H9 (cell line): ENCODE measurements around the gene GRIA4. TPM values are rescaled to one million over a fixed set of nuclear protein-coding genes. Genes with fewer than 3 reads are reported as not detected.

ENCODE experiments used
- DNase-seq: peaks from one replicate; pipeline ENCODE4 v3.0.0-alpha.2; 2017
- H2AFZ ChIP-seq: one replicate; pipeline ENCODE4 v1.6.1; 2013; ENCODE audit warnings: mild to moderate bottlenecking, low read length, control low read depth, moderate library complexity
- H2AK5ac ChIP-seq: 2 replicates; pipeline ENCODE4 v1.6.1; 2013; ENCODE audit warnings: low read length, control low read depth, mixed read lengths; ENCODE audit not compliant: insufficient read length
- H2BK120ac ChIP-seq: one replicate; pipeline ENCODE4 v1.6.1; 2013; ENCODE audit warnings: low read depth, mild to moderate bottlenecking, low read length, control low read depth, inconsistent platforms; ENCODE audit not compliant: poor library complexity, severe bottlenecking
- H2BK12ac ChIP-seq: 2 replicates; pipeline ENCODE4 v1.6.1; 2013; ENCODE audit warnings: low read length, control low read depth, mixed read lengths, low read depth; ENCODE audit not compliant: insufficient read length
- H2BK15ac ChIP-seq: 2 replicates; pipeline ENCODE4 v1.6.1; 2013; ENCODE audit warnings: low read depth, low read length, control low read depth
- H2BK20ac ChIP-seq: one replicate; pipeline ENCODE4 v1.6.1; 2013; ENCODE audit warnings: low read depth, mild to moderate bottlenecking, low read length, control low read depth, inconsistent platforms; ENCODE audit not compliant: poor library complexity, severe bottlenecking
- H2BK5ac ChIP-seq: 2 replicates; pipeline ENCODE4 v1.6.1; 2013; ENCODE audit warnings: low read length, control low read depth, mixed read lengths; ENCODE audit not compliant: insufficient read length
- H3K14ac ChIP-seq: 2 replicates; pipeline ENCODE4 v1.6.1; 2013; ENCODE audit warnings: low read length, control low read depth; ENCODE audit not compliant: insufficient read depth
- H3K18ac ChIP-seq: 2 replicates; pipeline ENCODE4 v1.6.1; 2013; ENCODE audit warnings: low read depth, mild to moderate bottlenecking, mixed read lengths, low read length, control low read depth; ENCODE audit not compliant: insufficient read length
- H3K23ac ChIP-seq: 2 replicates; pipeline ENCODE4 v1.6.1; 2013; ENCODE audit warnings: low read length, control low read depth, mixed read lengths, low read depth; ENCODE audit not compliant: insufficient read length
- H3K23me2 ChIP-seq: 2 replicates; pipeline ENCODE4 v1.6.1; 2013; ENCODE audit warnings: low read depth, mild to moderate bottlenecking, mixed read lengths, low read length, control low read depth; ENCODE audit not compliant: insufficient read length, poor library complexity, severe bottlenecking
- H3K27ac ChIP-seq: 2 replicates; pipeline ENCODE4 v1.5.1; 2013; ENCODE audit warnings: low read length, control low read depth, mixed read lengths, low read depth; ENCODE audit not compliant: insufficient read length
- H3K27me3 ChIP-seq: 2 replicates; pipeline ENCODE4 v1.6.1; 2013; ENCODE audit warnings: low read length, control low read depth, inconsistent platforms; ENCODE audit not compliant: insufficient read depth
- H3K4ac ChIP-seq: 2 replicates; pipeline ENCODE4 v1.6.1; 2013; ENCODE audit warnings: low read depth, mild to moderate bottlenecking, control low read depth, inconsistent platforms, low read length, moderate library complexity
- H3K4me1 ChIP-seq: 2 replicates; pipeline ENCODE4 v1.6.1; 2013; ENCODE audit warnings: low read length, control low read depth, inconsistent platforms; ENCODE audit not compliant: insufficient read depth
- H3K4me2 ChIP-seq: 2 replicates; pipeline ENCODE4 v1.6.1; 2013; ENCODE audit warnings: low read length, control low read depth, mixed read lengths; ENCODE audit not compliant: insufficient read length, insufficient read depth
- H3K56ac ChIP-seq: 2 replicates; pipeline ENCODE4 v1.6.1; 2013; ENCODE audit warnings: low read depth, mild to moderate bottlenecking, mixed read lengths, low read length, control low read depth; ENCODE audit not compliant: insufficient read length
- H3K79me1 ChIP-seq: 2 replicates; pipeline ENCODE4 v1.6.1; 2013; ENCODE audit warnings: low read depth, mild to moderate bottlenecking, moderate library complexity, low read length, control low read depth, inconsistent platforms; ENCODE audit not compliant: insufficient read depth, poor library complexity, severe bottlenecking
- H3K79me2 ChIP-seq: 2 replicates; pipeline ENCODE4 v1.6.1; 2013; ENCODE audit warnings: low read length, control low read depth, inconsistent platforms; ENCODE audit not compliant: insufficient read depth
- H3K9ac ChIP-seq: 2 replicates; pipeline ENCODE4 v1.6.1; 2013; ENCODE audit warnings: low read length, control low read depth, mixed read lengths; ENCODE audit not compliant: insufficient read length; ENCODE audit errors: extremely low read depth
- H3K9me3 ChIP-seq: one replicate; pipeline ENCODE4 v1.6.1; 2013; ENCODE audit warnings: low read depth, low read length, inconsistent platforms; ENCODE audit not compliant: control insufficient read depth
- H3T11ph ChIP-seq: one replicate; pipeline ENCODE4 v1.6.1; 2013; ENCODE audit warnings: mild to moderate bottlenecking, low read length, control low read depth, inconsistent platforms
- H4K20me1 ChIP-seq: one replicate; pipeline ENCODE4 v1.6.1; 2013; ENCODE audit not compliant: control insufficient read depth, insufficient read length, insufficient read depth
- H4K5ac ChIP-seq: 2 replicates; pipeline ENCODE4 v1.6.1; 2013; ENCODE audit warnings: low read depth, mild to moderate bottlenecking, mixed read lengths, low read length, control low read depth; ENCODE audit not compliant: insufficient read length
- H4K8ac ChIP-seq: replicated peaks from 2 replicates; pipeline ENCODE4 v1.6.1; 2013; ENCODE audit warnings: low read length, control low read depth, mixed read lengths, low read depth; ENCODE audit not compliant: insufficient read length
- H4K91ac ChIP-seq: 2 replicates; pipeline ENCODE4 v1.6.1; 2013; ENCODE audit warnings: low read depth, mild to moderate bottlenecking, moderate library complexity, mixed read lengths, low read length, control low read depth; ENCODE audit not compliant: insufficient read length
- H3K27ac Mint-ChIP-seq, 3 experiments: 2 replicates in 2 of 3; 3 replicates in 1 of 3; pipeline ENCODE4 v1.8.0; 2020 to 2021; ENCODE audit warnings: mixed read lengths in 3 of 3, mild to moderate bottlenecking in 1 of 3, moderate library complexity in 1 of 3
- H3K27me3 Mint-ChIP-seq: 2 replicates; pipeline ENCODE4 v1.8.0; 2021; ENCODE audit warnings: low read depth, mild to moderate bottlenecking, moderate library complexity, mixed read lengths
- H3K36me3 Mint-ChIP-seq, 3 experiments: 2 replicates in 2 of 3; 3 replicates in 1 of 3; pipeline ENCODE4 v1.8.0; 2020 to 2021; ENCODE audit warnings: low read depth in 3 of 3, mixed read lengths in 3 of 3; ENCODE audit not compliant: insufficient read depth in 1 of 3
- H3K4me1 Mint-ChIP-seq, 2 experiments: 2 replicates each; pipeline ENCODE4 v1.8.0; 2020; ENCODE audit warnings: mixed read lengths in 2 of 2
- H3K4me3 Mint-ChIP-seq, 2 experiments: 2 replicates in 1 of 2; 3 replicates in 1 of 2; pipeline ENCODE4 v1.8.0; 2020 to 2021; ENCODE audit warnings: mild to moderate bottlenecking in 2 of 2, mixed read lengths in 2 of 2, moderate library complexity in 1 of 2
- H3K9me3 Mint-ChIP-seq, 2 experiments: 2 replicates in 1 of 2; 3 replicates in 1 of 2; pipeline ENCODE4 v1.8.0; 2020; ENCODE audit warnings: mild to moderate bottlenecking in 2 of 2, mixed read lengths in 2 of 2, moderate library complexity in 1 of 2
- WGBS: extraction: QIAGEN DNeasy Blood & Tissue Kit; methylation state at CpG from one replicate; pipeline ENCODE4 v1.1.7; 2013; ENCODE audit warnings: missing lambda C conversion rate, low lambda C conversion rate, mixed read lengths; ENCODE audit not compliant: insufficient read length; ENCODE audit errors: extremely low coverage; 5-methylcytosine and 5-hydroxymethylcytosine counted together
- total RNA-seq: library from RNA; stranded (reverse); gene quantifications from 2 replicates; pipeline ENCODE4 v1.2.1, GENCODE V29; 2021
- TF ChIP-seq, protein P1 (sequence below): fragments of 200-600 bp; sonication (generic); conservative IDR thresholded peaks from 3 replicates; pipeline ENCODE4 v1.8.0; 2021; ENCODE audit warnings: antibody characterized with exemption, mild to moderate bottlenecking

The GRIA4 gene
- total RNA-seq, 1 experiment from 2014 or later = 0.83 TPM

DNA sequence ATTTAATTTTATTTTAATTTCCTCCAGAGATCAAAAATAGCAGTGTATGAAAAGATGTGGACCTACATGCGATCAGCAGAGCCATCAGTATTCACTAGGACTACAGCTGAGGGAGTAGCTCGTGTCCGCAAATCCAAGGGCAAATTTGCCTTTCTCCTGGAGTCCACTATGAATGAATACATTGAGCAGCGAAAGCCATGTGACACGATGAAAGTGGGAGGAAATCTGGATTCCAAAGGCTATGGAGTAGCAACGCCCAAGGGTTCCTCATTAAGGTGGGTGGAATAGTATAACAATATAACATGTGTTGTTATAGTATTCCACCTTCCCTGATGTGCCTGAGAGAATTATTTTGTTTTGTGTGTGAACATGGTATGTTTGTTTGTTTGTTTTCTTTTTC lies 323.8 kb downstream of the GRIA4 start:
- H2AFZ ChIP-seq = no peak overlapping the region
- H3K23ac ChIP-seq = no peak overlapping the region
- H3K27ac ChIP-seq = no peak overlapping the region
- no peak overlapping the region for H3T11ph ChIP-seq
- no peak overlapping the region for H3K4ac ChIP-seq
- no CpG with 5 or more reads among the region's 6 CpGs for WGBS
- H3K9me3 ChIP-seq = no peaks in the 10 kb centered on the region
- H4K20me1 ChIP-seq = no peaks in the 10 kb centered on the region
- Mint-ChIP-seq H3K4me3 (no peak overlapping the region), H3K9me3 (no peaks in the 10 kb centered on the region), H3K27me3 (no peaks in the 10 kb centered on the region), H3K27ac (peak overlapping the region in 2 of 3 experiments; percentile 12 to 67; a peak in 2 of 7 replicates), H3K4me1 (peaks cover 21 to 22% of the 10 kb centered on the region in 2 experiments), H3K36me3 (no peaks in the 10 kb centered on the region)
- no peak overlapping the region for H2BK120ac ChIP-seq
- H3K23me2 ChIP-seq = no peaks in the 10 kb centered on the region
- no peaks in the 10 kb centered on the region for H3K27me3 ChIP-seq
- H2AK5ac ChIP-seq = no peak overlapping the region
- DNase-seq = no peak
- no peak overlapping the region for H3K18ac ChIP-seq
- no peak overlapping the region for H3K9ac ChIP-seq
- H2BK5ac ChIP-seq = no peak overlapping the region
- no peaks in the 10 kb centered on the region for H3K79me1 ChIP-seq
- H4K91ac ChIP-seq = no peak overlapping the region
- no peak overlapping the region for H4K8ac ChIP-seq
- H2BK20ac ChIP-seq = no peak overlapping the region
- H2BK15ac ChIP-seq = no peak overlapping the region
- no peaks in the 10 kb centered on the region for H3K79me2 ChIP-seq
- peaks cover 3% of the 10 kb centered on the region; the same call in 1 of the 2 replicates for H3K4me1 ChIP-seq
- H3K56ac ChIP-seq = no peak overlapping the region
- no peak overlapping the region for H2BK12ac ChIP-seq
- no peak overlapping the region for H3K14ac ChIP-seq
- H4K5ac ChIP-seq = no peak overlapping the region
- no peak overlapping the region for H3K4me2 ChIP-seq
- TF ChIP-seq, protein P1, sequence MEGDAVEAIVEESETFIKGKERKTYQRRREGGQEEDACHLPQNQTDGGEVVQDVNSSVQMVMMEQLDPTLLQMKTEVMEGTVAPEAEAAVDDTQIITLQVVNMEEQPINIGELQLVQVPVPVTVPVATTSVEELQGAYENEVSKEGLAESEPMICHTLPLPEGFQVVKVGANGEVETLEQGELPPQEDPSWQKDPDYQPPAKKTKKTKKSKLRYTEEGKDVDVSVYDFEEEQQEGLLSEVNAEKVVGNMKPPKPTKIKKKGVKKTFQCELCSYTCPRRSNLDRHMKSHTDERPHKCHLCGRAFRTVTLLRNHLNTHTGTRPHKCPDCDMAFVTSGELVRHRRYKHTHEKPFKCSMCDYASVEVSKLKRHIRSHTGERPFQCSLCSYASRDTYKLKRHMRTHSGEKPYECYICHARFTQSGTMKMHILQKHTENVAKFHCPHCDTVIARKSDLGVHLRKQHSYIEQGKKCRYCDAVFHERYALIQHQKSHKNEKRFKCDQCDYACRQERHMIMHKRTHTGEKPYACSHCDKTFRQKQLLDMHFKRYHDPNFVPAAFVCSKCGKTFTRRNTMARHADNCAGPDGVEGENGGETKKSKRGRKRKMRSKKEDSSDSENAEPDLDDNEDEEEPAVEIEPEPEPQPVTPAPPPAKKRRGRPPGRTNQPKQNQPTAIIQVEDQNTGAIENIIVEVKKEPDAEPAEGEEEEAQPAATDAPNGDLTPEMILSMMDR = no peak
